Large intestine (tissue), 3 donors: Measurements from ENCODE around the gene HOXA4. TPM values are rescaled to one million over a fixed set of nuclear protein-coding genes. Genes with fewer than 3 reads are reported as not detected.
A peak's percentile ranks its signal among the peaks of the same experiment; 100 is the strongest.

ENCODE experiments used
- DNase-seq, 2 donors: peaks; one replicate each; pipeline versions ENCODE4 v3.0.0 to v3.0.0-alpha.2; 2013
- H3K27ac ChIP-seq: one replicate; pipeline ENCODE4 v1.5.1; 2013; ENCODE audit warnings: low read length
- H3K27me3 ChIP-seq: 2 replicates; pipeline ENCODE4 v1.6.1; 2013; ENCODE audit warnings: low read length; ENCODE audit not compliant: control insufficient read depth, insufficient read depth
- H3K36me3 ChIP-seq: 2 replicates; pipeline ENCODE4 v1.6.1; 2013; ENCODE audit warnings: low read length; ENCODE audit not compliant: control insufficient read depth, insufficient read depth
- H3K4me1 ChIP-seq: one replicate; pipeline ENCODE4 v1.6.1; 2013; ENCODE audit warnings: low read length; ENCODE audit not compliant: control insufficient read depth, insufficient read depth
- H3K4me3 ChIP-seq: one replicate; pipeline ENCODE4 v1.5.1; 2013; ENCODE audit warnings: low read length
- H3K9me3 ChIP-seq: one replicate; pipeline ENCODE4 v1.6.1; 2013; ENCODE audit warnings: mild to moderate bottlenecking, low read depth, low read length, moderate library complexity; ENCODE audit not compliant: control insufficient read depth
- WGBS: methylation state at CpG from one replicate; pipeline ENCODE4 v1.1.5; 2013; ENCODE audit warnings: low lambda C conversion rate; ENCODE audit not compliant: insufficient coverage; 5-methylcytosine and 5-hydroxymethylcytosine counted together
- polyA plus RNA-seq: library from polyadenylated mRNA; unstranded; fragments of 120-200 nt; gene quantifications from one replicate; pipeline ENCODE4 v1.2.1, GENCODE V29; 2013

Gene HOXA4
- polyA plus RNA-seq, 1 donor, result 19.7 TPM

DNA sequence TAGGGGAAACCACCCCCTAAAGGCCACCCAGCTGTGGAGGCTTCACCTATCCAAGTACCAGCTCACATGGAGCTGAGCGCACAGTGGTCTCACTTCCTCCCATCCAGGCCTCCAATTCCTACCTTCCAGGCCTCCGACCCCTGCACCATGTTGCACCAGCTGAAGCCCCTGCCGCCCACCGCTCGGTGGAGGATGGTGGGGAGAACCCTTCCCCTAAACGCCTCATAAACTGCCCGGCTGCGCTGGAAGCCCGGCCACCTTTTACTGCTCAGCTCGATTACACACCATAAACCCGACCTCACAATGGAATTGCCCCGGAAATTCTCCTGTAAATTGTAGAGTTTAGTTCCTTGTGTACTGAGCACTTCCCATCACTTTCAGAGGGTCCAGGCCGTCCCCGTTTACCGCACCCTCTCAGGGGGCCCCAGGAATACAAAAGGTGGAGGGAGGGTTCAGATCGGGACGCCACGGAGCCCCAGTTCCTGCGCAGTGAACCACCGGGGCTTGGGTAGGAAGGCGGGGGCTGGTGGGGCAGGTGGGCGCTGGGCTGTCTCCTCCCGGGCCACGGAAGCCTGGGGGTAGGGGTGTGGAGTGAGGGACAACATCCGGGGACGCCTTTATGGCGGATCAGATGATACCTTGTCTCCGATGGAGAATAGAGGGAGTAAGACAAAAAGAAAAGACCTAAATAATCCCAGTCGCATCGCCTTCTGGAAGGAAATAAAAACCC, 27.3 kb upstream of the HOXA4 start:
- H3K4me3 ChIP-seq, result peak overlapping the region; percentile 27
- no peaks in the 10 kb centered on the region for H3K36me3 ChIP-seq
- peaks cover 94% of the 10 kb centered on the region for H3K27me3 ChIP-seq
- H3K9me3 ChIP-seq, result peaks cover 18% of the 10 kb centered on the region
- 19% methylated on average over 5 of the region's 30 CpGs for WGBS
- peak overlapping the region; percentile 37 for H3K27ac ChIP-seq
- H3K4me1 ChIP-seq, result peaks cover 14% of the 10 kb centered on the region
- DNase-seq, result no peak

DNA sequence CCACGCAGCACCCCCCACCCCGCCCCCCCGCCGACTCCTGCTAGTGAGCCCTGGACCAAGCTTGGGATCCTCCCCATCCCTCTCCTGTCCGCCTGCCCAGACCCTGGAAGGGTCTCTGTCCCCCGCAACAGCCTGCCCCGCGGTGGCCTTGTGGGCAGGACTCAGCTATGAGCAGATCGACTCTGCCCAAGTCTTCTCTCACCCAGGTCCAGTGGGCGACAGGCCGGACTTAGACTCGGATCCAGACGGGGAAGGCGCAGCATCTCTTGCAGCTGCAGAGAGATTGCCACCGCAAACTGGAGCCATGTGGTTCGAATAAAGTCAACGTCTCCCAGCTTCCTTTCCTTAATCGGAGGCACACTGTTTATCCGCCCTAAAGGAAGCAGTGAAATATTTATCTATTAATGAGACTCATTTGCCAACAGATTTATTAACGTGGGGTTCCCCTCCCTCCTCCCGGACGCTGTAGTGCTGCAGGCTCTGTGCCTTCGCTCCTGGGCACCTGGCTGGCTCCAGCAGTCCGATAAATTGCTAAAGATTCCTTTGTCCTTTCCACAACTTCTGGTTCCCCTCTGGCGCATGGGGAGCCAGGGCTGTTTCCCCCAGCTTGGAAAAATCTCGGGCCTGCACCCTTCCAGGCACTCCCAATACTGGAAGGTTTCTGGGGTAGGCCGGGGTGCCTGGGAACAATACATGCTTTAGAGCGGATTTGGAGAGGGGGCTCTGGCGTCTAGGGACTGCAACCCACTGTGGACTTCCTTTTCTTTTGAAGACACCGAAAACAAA, 26.6 kb upstream of the HOXA4 start:
- H3K27me3 ChIP-seq, result peaks cover 97% of the 10 kb centered on the region
- H3K4me3 ChIP-seq, result peak overlapping the region; percentile 27
- peaks cover 23% of the 10 kb centered on the region for H3K9me3 ChIP-seq
- no peak for DNase-seq
- peaks cover 17% of the 10 kb centered on the region for H3K4me1 ChIP-seq
- no CpG with 5 or more reads among the region's 30 CpGs for WGBS
- peak overlapping the region; percentile 37 for H3K27ac ChIP-seq
- H3K36me3 ChIP-seq, result no peaks in the 10 kb centered on the region

DNA sequence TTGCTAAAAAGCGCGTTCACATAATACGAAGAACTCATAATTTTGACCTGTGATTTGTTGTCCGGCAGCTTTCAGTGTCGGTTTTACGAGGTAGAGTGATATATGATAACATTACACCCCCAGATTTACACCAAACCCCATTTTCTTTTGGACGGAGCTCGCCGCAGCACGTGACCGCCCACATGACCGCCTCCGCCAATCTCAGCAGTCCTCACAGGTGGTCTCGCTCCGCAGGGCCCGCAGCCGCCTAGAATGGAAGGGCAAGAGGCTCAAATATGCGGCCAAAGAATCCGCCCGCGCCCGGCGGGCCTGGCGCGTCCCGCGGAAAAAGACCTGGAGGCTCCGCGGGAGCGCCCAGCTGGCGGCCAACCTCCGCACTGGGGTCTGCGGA, 25.9 kb upstream of the HOXA4 start, which contains the start of gene HOXA7:
Gene HOXA7 (minus strand): TSS at position 168 of the 391 bp plus-strand sequence. CDS start 130 bp downstream, at position 38.
- Histone ChIP-seq H3K9me3 (peaks cover 26% of the 10 kb centered on the region), H3K4me1 (peaks cover 17% of the 10 kb centered on the region)
- DNase-seq, result no peak

DNA sequence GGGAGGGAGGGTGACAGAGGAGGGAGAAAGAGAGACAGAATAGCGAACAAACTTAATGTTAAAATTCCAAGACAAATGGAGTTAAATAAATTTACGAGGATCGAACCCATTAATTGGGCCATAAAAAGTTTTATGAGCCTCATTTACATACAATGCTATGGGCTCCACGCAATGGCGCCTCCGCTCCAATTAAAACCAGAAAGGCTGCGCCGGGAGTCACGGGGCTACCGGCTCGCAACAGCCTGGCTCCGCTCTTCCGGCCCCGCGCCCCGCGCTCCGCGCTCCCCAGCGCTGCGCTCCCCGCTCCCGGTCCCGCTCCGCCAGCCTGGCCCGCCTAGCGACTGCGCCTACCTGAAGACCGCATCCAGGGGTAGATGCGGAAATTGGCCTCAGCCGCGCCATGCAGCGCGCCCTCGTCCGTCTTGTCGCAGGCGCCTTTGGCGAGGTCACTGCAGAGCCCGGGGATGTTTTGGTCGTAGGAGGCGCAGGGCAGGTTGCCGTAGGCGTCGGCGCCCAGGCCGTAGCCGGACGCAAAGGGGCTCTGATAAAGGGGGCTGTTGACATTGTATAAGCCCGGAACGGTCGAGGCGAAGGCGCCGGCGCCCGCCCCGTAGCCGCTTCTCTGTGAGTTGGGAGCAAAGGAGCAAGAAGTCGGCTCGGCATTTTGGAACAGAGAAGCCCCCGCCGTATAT, 25.4 kb upstream of the HOXA4 start:
- Histone ChIP-seq H3K4me3 (peak overlapping the region; percentile 63), H3K27ac (peak overlapping the region; percentile 69), H3K4me1 (peaks cover 13% of the 10 kb centered on the region), H3K9me3 (peaks cover 30% of the 10 kb centered on the region), H3K36me3 (no peaks in the 10 kb centered on the region), H3K27me3 (peaks cover 99% of the 10 kb centered on the region)
- no peak for DNase-seq
- 0% methylated on average over 1 of the region's 63 CpGs for WGBS

More for the DNA sequence above, 25.9 kb upstream of the HOXA4 start, which contains the start of gene HOXA7:
- Histone ChIP-seq H3K36me3 (no peaks in the 10 kb centered on the region), H3K4me3 (peak within 1 kb of the TSS; percentile 63), H3K27ac (peak within 1 kb of the TSS; percentile 69), H3K27me3 (peaks cover 97% of the 10 kb centered on the region)
- WGBS, result no CpG with 5 or more reads among the region's 33 CpGs

DNA sequence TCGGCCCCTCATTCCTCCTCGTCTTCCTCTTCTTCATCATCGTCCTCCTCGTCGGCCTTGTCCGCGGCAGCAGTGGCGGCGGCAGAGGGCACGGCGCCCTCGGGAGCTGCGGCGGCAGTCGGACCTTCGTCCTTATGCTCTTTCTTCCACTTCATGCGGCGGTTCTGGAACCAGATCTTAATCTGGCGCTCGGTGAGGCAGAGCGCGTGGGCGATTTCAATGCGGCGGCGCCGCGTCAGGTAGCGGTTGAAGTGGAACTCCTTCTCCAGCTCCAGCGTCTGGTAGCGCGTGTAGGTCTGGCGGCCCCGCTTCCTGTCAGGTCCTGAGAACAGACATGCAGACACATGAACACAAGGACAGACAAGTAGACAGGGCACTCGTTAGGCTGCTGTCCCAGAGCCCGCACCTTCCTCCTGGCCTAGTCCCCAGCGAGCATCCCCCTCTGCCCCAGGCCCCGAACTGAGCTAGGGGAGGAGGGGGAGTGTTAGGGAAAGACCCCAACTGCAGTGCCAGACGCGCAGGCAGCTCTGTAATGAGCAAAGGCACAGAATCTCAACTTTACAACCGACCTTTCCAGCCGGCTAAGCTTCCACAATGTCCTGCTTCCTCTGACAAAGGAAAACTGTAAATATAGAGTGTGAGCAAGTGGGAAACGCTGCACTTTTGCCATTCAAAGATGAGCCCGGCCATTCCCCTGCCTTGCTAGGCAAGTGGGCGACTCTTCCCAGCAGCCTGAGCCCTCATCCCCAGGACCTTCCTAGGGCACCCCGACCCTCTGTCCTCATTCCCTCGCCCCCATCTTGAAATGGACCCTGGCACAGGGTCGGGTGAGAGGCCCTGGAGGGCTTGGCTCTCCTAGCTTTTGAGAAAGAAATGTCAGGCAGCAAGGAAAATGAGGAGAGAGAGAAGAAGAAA, 24.6 kb upstream of the HOXA4 start:
- Histone ChIP-seq H3K27ac (peak overlapping the region; percentile 2), H3K4me1 (peaks cover 10% of the 10 kb centered on the region), H3K4me3 (peak overlapping the region; percentile 63), H3K36me3 (no peaks in the 10 kb centered on the region), H3K27me3 (peaks cover 97% of the 10 kb centered on the region), H3K9me3 (peaks cover 25% of the 10 kb centered on the region)
- no CpG with 5 or more reads among the region's 48 CpGs for WGBS
- DNase-seq, result no peak

DNA sequence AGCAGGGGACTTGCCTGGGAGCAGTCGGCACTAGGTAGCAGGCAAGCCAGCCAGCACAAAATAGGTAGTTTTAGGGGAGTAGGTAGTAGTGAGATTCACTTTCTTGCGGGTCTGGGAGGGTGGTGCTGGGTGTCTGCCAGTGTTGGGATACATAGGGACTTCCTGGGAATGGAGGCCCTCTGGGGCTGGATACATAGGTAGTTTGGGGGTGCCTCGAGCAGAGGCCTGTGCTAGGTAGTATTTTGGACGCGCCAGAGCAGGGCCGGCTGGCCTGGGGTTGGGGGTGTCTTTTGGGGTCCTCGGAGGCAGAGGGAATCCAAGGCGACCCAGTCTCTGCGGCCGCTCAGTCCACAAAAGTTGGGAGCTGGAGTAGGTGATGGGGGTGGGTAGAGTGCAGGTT, 23.8 kb upstream of the HOXA4 start:
- no peak overlapping the region for H3K4me3 ChIP-seq
- 80% methylated on average over 1 of the region's 10 CpGs for WGBS
- peaks cover 94% of the 10 kb centered on the region for H3K27me3 ChIP-seq
- H3K27ac ChIP-seq, result no peak overlapping the region
- H3K9me3 ChIP-seq, result peaks cover 23% of the 10 kb centered on the region
- no peak for DNase-seq
- H3K36me3 ChIP-seq, result no peaks in the 10 kb centered on the region
- peaks cover 8% of the 10 kb centered on the region for H3K4me1 ChIP-seq

DNA sequence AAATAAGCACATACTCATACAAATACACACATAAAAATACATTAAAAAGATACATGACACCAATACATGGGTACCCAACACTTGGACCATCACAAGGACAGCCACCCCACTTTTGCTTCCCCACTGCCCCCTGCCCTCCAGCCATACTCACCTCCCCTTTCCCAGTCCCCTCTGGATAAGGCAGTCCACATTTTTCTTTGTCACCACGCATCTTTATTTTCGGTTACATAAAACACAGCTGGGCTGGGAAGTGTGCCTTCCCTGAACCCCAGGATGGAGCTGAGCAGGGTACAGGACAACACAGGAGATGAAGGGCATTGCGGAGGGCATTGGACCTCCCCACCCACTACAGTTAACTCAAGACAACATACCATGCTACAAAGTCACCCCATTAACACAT, 23.0 kb upstream of the HOXA4 start:
- no peaks in the 10 kb centered on the region for H3K36me3 ChIP-seq
- H3K27ac ChIP-seq, result no peak overlapping the region
- H3K9me3 ChIP-seq, result peaks cover 21% of the 10 kb centered on the region
- peaks cover 8% of the 10 kb centered on the region for H3K4me1 ChIP-seq
- H3K4me3 ChIP-seq, result no peak overlapping the region
- H3K27me3 ChIP-seq, result peaks cover 94% of the 10 kb centered on the region
- DNase-seq, result no peak
- WGBS, result no CpG with 5 or more reads among the region's 3 CpGs

DNA sequence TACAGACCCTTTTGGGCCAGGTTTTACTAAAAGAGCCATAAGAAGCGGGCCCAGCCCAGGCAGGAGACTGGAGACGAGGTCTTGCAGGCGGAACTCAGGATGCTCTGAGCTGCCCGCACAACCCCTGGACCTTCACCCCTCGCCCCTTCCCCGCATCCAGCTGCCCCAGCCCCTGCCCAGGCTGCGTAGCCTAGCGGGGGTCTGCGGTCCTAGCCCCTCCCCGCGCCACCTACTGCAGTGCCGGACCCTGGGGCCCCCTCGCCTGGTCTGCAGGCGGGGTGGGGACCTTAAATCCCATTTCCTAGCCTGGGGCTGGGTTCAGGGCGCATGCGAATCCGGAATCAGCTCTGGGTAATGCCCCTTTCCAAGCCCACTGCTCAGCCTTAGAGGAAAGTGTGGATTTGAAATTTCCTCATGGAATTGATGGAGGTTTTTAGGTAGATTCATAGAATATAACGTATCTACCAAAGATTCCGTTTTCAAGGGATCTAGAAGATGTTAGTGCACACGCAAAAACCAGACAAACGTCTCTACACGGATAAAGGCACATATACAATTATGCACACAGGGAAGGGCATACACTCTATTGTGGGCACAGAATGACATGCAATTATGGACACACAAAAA, 22.4 kb upstream of the HOXA4 start:
- Histone ChIP-seq H3K36me3 (no peaks in the 10 kb centered on the region), H3K4me3 (peak overlapping the region; percentile 73), H3K4me1 (peaks cover 12% of the 10 kb centered on the region), H3K9me3 (peaks cover 20% of the 10 kb centered on the region), H3K27ac (peak overlapping the region; percentile 89), H3K27me3 (peaks cover 94% of the 10 kb centered on the region)
- WGBS, result 60% methylated on average over 2 of the region's 22 CpGs
- no peak for DNase-seq

DNA sequence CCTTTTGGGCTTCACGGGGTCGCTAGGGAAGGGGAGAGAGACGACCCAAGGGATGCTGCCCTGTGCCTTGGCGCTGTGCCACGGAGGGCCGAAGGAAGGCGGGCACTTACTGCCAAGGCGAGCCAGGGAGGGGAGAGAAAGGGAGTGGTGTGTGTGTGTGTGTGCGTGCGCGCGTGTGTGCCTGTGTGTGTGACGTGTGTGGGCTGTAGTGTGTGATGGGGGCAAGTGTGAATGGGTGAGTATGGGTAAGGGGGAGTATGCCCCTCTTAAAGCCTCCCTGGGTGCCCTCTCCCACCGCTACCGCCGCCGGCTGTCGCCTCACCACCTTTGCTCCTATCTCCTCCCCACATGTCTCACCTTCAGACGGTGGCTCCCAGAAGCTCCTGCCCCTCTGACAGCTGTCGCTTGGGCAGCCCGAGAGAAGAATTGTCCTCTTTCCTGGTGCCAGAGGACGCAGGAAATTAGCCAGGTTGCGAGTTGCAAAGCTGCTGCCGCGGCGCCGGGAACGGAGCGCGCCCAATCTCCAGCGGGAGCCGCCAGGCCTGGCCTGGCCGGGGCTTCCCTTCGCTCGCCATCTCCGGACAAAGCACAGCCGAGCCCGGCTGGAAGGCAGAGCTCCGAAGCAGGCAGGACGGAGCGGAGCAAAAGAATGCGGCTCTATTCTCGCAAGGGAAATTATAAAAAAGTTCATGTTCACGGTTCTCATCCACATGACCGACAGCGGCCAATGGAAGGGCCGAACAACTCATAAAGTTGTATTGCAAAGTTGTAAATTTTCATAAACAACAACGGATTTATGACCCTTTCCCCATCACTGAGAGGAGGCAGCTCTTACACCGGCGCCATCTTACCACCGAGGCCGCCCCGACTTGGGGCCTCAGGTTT, 21.6 kb upstream of the HOXA4 start, which contains the start of gene HOXA3:
Gene HOXA3 (minus strand): TSS at position 653 of the 885 bp plus-strand sequence. CDS start 41,943 bp downstream, outside the sequence.
- H3K4me3 ChIP-seq, result peak within 1 kb of the TSS; percentile 73
- peaks cover 14% of the 10 kb centered on the region for H3K4me1 ChIP-seq
- DNase-seq, result no peak
- peaks cover 21% of the 10 kb centered on the region for H3K9me3 ChIP-seq
- H3K27me3 ChIP-seq, result peaks cover 92% of the 10 kb centered on the region
- no peaks in the 10 kb centered on the region for H3K36me3 ChIP-seq
- WGBS, result 54% methylated on average over 6 of the region's 53 CpGs
- H3K27ac ChIP-seq, result peak within 1 kb of the TSS; percentile 89
